ENCODE results near the gene PKP1. TPM values are rescaled to one million over a fixed set of nuclear protein-coding genes. Genes with fewer than 3 reads are reported as not detected.
A peak's percentile ranks its signal among the peaks of the same experiment; 100 is the strongest.

The PKP1 gene
- total RNA-seq, 1 experiment from 2014 or later: 0.94 TPM

DNA sequence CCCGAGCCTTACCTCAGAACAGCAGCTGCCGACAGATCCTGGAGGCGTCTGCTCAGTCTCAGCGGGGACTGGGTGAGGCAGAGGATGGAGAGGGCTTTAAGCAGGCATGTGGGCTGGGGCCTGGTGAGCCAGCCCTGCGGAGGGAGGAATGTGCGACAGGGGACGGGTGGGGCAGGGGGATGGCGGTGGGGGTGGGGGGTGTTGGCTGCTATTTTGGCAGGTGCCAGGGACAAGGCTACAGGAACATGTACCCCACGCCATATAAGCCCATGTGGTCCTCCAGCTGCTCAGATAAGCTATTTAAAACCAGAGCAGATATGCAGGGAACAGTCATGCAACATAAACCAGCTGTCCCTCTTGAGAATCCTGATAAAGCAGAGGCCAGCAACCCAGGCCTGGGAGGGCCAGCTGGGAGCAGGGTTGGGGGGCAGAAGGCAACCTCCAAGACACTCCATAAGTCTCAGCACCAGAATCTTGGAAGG is 94.3 kb downstream of the PKP1 start, which contains the start of gene TNNT2:
TNNT2 (minus strand) TSS at position 70 of the 482 bp plus-strand sequence. CDS start 4,426 bp downstream, outside the sequence.
- Histone ChIP-seq H3K4me3 (no peak within 1 kb of the TSS), H3K27me3 (ENCODE audit: insufficient read depth, low read depth) (peaks cover 33% of the 10 kb centered on the region), H3K79me2 (ENCODE audit: low read depth) (no peaks in the 10 kb centered on the region), H3K9me2 (ENCODE audit: insufficient read depth) (no peaks in the 10 kb centered on the region), H3F3A (ENCODE audit: insufficient read depth, low read depth) (peaks cover 3% of the 10 kb centered on the region; the same call in 1 of the 2 replicates), H4K20me1 (ENCODE audit: insufficient read depth) (no peaks in the 10 kb centered on the region), H3K9me3 (ENCODE audit: insufficient read depth, low read depth) (no peaks in the 10 kb centered on the region), H3K36me3 (ENCODE audit: low read depth) (no peaks in the 10 kb centered on the region), H3K4me1 (replicated peaks; ENCODE audit: insufficient read depth) (peaks cover 7% of the 10 kb centered on the region; the same call in 1 of the 2 replicates), H3K4me2 (peak within 1 kb of the TSS; percentile 3; the same call in 1 of the 2 replicates), H3K27ac (no peak within 1 kb of the TSS), H2AFZ (no peak within 1 kb of the TSS)
- POLR2A ChIA-PET (ENCODE audit: unreplicated experiment): no interaction called here
- DNase-seq: no peak
- intact Hi-C loops (cut with micrococcal nuclease; ENCODE audit: unreplicated experiment): loop anchor here (2.0 kb wide), 1 partner anchor 19 kb away; no protein-coding TSS in a partner anchor
- CTCF ChIA-PET: no interaction called here
- BruUV-seq (replicated peaks): no TSS peak
- TF ChIP-seq, protein P1, sequence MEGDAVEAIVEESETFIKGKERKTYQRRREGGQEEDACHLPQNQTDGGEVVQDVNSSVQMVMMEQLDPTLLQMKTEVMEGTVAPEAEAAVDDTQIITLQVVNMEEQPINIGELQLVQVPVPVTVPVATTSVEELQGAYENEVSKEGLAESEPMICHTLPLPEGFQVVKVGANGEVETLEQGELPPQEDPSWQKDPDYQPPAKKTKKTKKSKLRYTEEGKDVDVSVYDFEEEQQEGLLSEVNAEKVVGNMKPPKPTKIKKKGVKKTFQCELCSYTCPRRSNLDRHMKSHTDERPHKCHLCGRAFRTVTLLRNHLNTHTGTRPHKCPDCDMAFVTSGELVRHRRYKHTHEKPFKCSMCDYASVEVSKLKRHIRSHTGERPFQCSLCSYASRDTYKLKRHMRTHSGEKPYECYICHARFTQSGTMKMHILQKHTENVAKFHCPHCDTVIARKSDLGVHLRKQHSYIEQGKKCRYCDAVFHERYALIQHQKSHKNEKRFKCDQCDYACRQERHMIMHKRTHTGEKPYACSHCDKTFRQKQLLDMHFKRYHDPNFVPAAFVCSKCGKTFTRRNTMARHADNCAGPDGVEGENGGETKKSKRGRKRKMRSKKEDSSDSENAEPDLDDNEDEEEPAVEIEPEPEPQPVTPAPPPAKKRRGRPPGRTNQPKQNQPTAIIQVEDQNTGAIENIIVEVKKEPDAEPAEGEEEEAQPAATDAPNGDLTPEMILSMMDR (conservative IDR thresholded peaks at IDR 0.05): no peak
- TF ChIP-seq EZH2 (IDR thresholded peaks at IDR 0.05; ENCODE audit: low read depth): no peak

DNA sequence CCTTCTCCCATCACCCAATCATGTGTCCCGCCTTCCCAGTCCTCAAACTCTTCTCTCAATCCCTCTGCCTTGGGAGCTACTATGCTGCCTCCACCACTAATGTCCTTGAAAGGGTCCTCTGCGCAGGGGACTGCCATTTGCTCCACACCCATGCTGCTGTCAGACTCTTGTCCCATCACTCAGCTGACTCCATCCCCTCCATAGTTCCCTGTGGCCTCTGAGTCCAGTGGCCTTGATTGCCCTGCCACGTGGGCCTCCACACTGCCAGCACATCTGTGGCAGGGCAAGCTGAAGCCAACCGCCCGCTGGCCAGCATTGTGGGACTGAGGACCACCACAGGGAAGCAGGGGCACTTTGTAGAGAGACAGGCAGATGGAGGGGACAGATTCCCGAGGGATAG is 95.5 kb downstream of the PKP1 start:
- H3K4me3 ChIP-seq: no peak overlapping the region
- peaks cover 4% of the 10 kb centered on the region; the same call in 1 of the 2 replicates for H3F3A ChIP-seq (ENCODE audit: insufficient read depth, low read depth)
- no peak overlapping the region for H2AFZ ChIP-seq
- intact Hi-C loops (cut with micrococcal nuclease; ENCODE audit: unreplicated experiment): no loop called here
- H3K9me3 ChIP-seq (ENCODE audit: insufficient read depth, low read depth): no peaks in the 10 kb centered on the region
- peaks cover 21% of the 10 kb centered on the region for H3K27me3 ChIP-seq (ENCODE audit: insufficient read depth, low read depth)
- TF ChIP-seq, protein P1 (conservative IDR thresholded peaks at IDR 0.05): no peak
- no peak for TF ChIP-seq EZH2 (IDR thresholded peaks at IDR 0.05; ENCODE audit: low read depth)
- no peak for DNase-seq
- CTCF ChIA-PET: interaction anchor here (0.7 kb wide), 2 partner anchors 467 to 826 kb away, joined by 3 read pairs; no protein-coding TSS in a partner anchor
- H3K4me1 ChIP-seq (replicated peaks; ENCODE audit: insufficient read depth): peaks cover 10% of the 10 kb centered on the region; the same call in 1 of the 2 replicates
- H3K9me2 ChIP-seq (ENCODE audit: insufficient read depth): no peaks in the 10 kb centered on the region
- H3K79me2 ChIP-seq (ENCODE audit: low read depth): no peaks in the 10 kb centered on the region
- no peaks in the 10 kb centered on the region for H3K36me3 ChIP-seq (ENCODE audit: low read depth)
- no peak overlapping the region for H3K27ac ChIP-seq
- no TSS peak for BruUV-seq (replicated peaks)
- H4K20me1 ChIP-seq (ENCODE audit: insufficient read depth): no peaks in the 10 kb centered on the region
- POLR2A ChIA-PET (ENCODE audit: unreplicated experiment): no interaction called here
- H3K4me2 ChIP-seq: no peak overlapping the region

DNA sequence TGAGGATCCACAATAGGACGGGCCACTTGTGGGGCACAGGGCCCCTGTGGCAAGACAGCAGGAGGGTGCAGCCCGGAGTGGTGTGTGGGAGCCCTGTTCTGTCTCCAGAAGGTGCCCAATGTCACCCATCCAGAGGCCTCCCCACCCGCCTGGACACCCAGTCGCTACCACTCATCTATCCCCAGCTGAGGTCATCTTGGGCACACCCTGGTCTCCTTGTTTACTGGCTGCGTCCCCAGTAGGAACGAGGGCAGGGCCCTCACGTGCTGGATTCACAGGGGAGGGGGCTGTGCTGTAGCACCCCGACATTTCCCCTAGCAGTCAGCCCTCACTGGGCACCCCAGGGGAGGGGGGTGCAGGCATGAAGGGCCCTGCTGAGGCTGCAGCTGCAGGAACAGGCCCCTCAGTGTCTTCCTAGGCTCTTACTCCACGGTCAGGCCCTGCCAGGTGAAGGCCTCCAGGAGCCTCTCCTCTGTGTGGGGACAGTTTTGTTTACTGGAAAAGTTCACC is 96.5 kb downstream of the PKP1 start:
- no TSS peak for BruUV-seq (replicated peaks)
- intact Hi-C loops (cut with micrococcal nuclease; ENCODE audit: unreplicated experiment): loop anchor here (5.0 kb wide), 1 partner anchor 58 kb away; no protein-coding TSS in a partner anchor
- CTCF ChIA-PET: interaction anchor here (0.7 kb wide), 1 partner anchor 466 kb away, joined by 3 read pairs; no protein-coding TSS in a partner anchor

More for the DNA sequence above, 96.5 kb downstream of the PKP1 start:
- H4K20me1 ChIP-seq (ENCODE audit: insufficient read depth): peaks cover under 1% of the 10 kb centered on the region; the same call in 1 of the 2 replicates
- no peaks in the 10 kb centered on the region for H3K9me2 ChIP-seq (ENCODE audit: insufficient read depth)
- H3K4me2 ChIP-seq: no peak overlapping the region
- peaks cover 13% of the 10 kb centered on the region for H3K27me3 ChIP-seq (ENCODE audit: insufficient read depth, low read depth)
- H3K9me3 ChIP-seq (ENCODE audit: insufficient read depth, low read depth): no peaks in the 10 kb centered on the region
- H3K27ac ChIP-seq: no peak overlapping the region
- DNase-seq: no peak
- H2AFZ ChIP-seq: no peak overlapping the region
- H3F3A ChIP-seq (ENCODE audit: insufficient read depth, low read depth): peaks cover 8% of the 10 kb centered on the region; the same call in 1 of the 2 replicates
- peaks cover 18% of the 10 kb centered on the region; the same call in 1 of the 2 replicates for H3K4me1 ChIP-seq (replicated peaks; ENCODE audit: insufficient read depth)
- POLR2A ChIA-PET (ENCODE audit: unreplicated experiment): interaction anchor here (0.6 kb wide), 1 partner anchor 34 kb away, joined by 3 read pairs; no protein-coding TSS in a partner anchor
- TF ChIP-seq, protein P1 (conservative IDR thresholded peaks at IDR 0.05): no peak
- TF ChIP-seq EZH2 (IDR thresholded peaks at IDR 0.05; ENCODE audit: low read depth): no peak
- 0 out of 2 replicates have a peak, but pooled peaks cover under 1% of the 10 kb centered on the region for H3K36me3 ChIP-seq (ENCODE audit: low read depth)
- H3K79me2 ChIP-seq (ENCODE audit: low read depth): no peaks in the 10 kb centered on the region
- no peak overlapping the region for H3K4me3 ChIP-seq
